GM12801 (cell line): ENCODE results near the gene FGF8.

Experiments used
- TF ChIP-seq, protein P1 (sequence below): IDR thresholded peaks from one replicate; pipeline ENCODE4 v1.5.1; 2011; ENCODE audit warnings: control low read depth; ENCODE audit not compliant: insufficient read length; ENCODE audit errors: extremely low read depth

The FGF8 gene

DNA sequence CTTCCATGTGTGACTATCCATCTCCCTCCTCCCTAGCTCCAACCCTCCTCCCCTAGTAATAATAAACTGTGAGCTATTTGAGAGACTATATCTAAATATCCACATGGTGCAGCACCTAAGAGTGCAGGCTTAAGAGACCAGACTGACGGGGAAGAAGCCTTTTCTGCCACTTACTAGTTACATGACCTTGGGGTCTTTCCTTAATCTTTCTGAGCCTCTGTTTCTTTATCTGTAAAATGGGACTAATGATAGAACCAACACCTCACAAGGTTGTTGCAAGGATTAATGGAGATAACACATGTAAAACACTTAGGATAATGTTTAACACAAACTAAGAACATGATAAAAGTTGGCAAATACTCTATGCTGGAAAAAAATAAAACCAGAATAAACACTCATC, 43.8 kb downstream of the FGF8 start:
- TF ChIP-seq, protein P1, sequence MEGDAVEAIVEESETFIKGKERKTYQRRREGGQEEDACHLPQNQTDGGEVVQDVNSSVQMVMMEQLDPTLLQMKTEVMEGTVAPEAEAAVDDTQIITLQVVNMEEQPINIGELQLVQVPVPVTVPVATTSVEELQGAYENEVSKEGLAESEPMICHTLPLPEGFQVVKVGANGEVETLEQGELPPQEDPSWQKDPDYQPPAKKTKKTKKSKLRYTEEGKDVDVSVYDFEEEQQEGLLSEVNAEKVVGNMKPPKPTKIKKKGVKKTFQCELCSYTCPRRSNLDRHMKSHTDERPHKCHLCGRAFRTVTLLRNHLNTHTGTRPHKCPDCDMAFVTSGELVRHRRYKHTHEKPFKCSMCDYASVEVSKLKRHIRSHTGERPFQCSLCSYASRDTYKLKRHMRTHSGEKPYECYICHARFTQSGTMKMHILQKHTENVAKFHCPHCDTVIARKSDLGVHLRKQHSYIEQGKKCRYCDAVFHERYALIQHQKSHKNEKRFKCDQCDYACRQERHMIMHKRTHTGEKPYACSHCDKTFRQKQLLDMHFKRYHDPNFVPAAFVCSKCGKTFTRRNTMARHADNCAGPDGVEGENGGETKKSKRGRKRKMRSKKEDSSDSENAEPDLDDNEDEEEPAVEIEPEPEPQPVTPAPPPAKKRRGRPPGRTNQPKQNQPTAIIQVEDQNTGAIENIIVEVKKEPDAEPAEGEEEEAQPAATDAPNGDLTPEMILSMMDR, result no peak

DNA sequence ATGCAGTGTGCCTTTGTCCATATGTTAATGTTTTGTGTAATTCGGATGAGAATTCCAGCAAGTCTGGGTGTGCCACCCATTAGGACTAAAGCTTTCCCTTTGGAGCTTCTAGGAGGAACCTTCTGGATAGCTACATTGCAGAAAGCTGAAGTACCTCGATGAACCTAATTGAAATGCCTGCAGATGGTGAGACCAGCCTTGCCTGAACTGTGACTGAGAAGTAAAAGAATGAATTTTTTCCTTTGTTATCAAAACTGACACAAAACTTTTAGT, 49.9 kb downstream of the FGF8 start:
- TF ChIP-seq, protein P1, result no peak

DNA sequence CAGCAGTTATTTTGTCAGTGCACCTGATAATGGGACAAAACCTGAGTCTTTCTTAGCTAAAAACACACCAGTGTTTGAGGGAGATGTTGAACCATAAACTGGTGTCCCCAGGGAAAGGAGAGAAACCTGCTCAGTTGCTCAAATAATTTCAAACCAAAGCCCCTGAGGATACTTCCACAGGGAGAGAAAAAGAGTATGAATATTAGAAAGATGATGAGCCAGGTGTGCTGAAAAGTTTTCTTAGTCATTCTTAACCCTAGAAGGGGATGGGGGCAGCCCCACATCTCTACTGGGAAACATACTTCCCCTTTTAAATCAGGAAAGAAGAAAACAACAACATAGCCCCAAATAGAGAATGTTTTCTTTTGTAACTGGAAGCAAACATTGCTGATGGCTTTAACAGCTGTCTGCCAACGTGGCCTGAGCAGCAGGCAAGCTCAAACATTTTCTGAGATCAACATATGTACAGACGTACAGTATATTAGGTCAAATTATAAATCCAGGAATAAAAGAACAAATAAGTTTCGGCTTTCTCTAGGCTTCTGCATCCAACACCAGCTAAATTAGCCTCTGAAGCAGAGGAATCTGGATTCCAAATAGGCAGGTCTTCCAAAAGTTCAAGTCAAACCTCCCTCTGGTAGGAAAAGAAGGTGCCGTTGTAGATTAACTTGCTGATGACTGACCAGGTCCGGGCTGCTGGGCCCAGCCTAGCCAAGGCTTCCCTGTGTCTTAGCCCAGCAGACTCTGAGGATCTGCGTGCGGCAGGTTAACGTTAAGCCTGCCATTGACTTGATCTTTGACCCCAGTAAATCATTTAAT, 50.4 kb downstream of the FGF8 start:
- TF ChIP-seq, protein P1, result no peak

DNA sequence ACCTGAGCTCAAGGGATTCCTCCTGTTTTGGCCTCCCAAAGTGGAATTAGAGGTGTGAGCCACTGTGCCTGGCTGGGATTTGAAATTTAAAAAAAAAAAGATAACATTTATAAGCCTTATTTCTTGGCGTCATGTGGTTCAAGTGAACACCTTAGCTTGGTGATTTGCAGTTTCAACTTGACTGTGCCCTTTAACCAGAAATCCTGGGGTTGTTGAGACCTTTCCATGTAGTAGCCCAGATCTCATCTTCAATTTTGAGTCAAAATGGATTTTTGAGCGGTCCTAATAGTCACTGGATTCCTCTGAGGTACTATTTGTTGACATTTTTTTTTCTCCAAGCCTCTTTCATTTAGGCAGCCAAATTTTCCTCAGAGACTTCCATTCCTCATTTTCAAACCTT, 51.5 kb downstream of the FGF8 start:
- TF ChIP-seq, protein P1, result no peak

DNA sequence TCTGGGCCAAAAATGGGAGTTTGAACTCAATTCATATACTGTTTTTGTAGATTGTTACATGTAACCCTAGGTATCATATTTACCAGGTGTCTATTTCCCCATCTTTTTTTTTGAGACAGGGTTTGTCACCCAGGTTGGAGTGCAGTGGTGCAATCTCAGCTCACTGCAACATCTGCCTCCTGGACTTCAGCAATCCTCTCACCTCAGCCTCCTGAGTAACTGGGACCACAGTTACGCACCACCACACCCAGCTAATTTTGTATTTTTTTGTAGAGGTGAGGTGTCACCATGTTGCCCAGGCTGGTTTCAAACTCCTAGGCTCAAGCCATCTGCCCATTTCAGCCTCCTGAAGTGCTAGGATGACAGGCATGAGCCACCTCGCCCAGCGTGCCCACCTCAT, 52.7 kb downstream of the FGF8 start:
- TF ChIP-seq, protein P1, result no peak

DNA sequence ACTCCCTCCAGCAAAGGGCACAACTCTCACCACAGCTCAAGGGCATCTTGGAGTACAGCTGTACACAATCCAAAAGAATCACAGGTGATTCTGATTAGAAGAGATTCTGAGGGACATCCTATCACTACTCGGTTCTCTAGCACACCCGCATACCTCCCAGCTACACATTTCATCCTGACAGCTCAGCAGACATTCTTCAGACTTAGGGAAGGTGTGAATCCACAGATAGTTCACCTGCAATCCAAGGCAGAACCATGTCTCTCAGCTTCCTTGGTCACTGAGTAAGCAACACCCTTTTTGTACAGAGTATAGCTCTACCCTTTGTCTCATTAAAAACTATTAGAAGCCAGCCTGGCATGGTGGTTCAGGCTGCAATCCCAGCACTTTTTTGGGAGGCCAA, 54.1 kb downstream of the FGF8 start:
- TF ChIP-seq, protein P1, result no peak

DNA sequence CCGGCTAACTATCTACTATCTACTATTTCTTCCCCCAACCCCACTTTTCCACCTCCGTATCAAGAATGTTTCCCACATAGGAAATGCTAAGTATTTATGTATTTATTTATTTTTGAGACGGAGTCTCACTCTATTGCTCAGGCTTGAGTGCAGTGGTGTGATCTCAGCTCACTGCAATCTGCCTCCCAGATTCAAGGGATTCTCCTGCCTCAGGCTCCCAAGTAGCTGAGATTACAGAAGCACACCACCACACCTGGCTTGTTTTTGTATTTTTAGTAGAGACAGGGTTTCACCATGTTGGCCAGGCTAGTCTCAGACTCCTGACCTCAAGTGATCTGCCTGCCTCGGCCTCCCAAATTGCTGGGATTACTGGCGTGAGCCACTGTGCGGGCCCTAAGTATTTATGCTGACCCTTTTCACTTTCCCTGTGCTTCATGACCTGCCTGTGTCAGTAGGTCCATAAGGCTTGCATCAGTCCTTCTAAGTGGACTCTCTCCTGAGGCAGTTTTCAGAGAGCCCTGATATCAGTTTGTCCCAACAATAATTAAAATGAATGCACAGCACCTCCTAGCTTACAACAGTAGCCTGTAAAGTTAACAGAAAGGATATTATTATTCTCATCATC, 55.2 kb downstream of the FGF8 start:
- TF ChIP-seq, protein P1, result no peak
